ENCODE results near the gene CLSTN2. TPM values are rescaled to one million over a fixed set of nuclear protein-coding genes. Genes with fewer than 3 reads are reported as not detected.

CLSTN2 gene
- total RNA-seq, 1 experiment from 2014 or later = 0.02 TPM

DNA sequence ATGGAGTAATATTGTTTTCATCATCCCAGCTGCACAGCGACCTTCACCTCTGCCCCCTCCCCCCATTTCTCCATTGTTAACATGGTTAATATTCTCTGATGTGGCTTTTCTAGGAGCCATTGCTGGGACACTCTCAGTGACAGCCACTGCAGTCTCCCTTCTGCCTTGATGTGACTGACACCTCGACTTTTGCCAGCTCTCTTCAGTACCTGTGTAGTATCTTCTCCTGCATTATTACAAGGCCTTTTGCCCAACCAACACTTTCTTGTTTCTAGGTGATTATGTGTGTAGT is 179.8 kb downstream of the CLSTN2 start:
- Histone ChIP-seq H3K4me3 (replicated peaks in 1 of 2; ENCODE audit: low read depth in 1 of 2, low read length in 2 of 2) (no peak overlapping the region), H2AFZ (ENCODE audit: low read depth, low read length, poor library complexity, severe bottlenecking) (no peak overlapping the region), H3K9me3 (ENCODE audit: control insufficient read depth in 1 of 2, insufficient read depth in 1 of 2, low read depth in 1 of 2, low read length in 2 of 2) (no peaks in the 10 kb centered on the region), H3K27me3 (ENCODE audit: insufficient read depth, low read length) (peaks cover 82% of the 10 kb centered on the region), H3K79me2 (ENCODE audit: insufficient read depth, low read length) (no peaks in the 10 kb centered on the region), H3K4me2 (ENCODE audit: low read length) (no peak overlapping the region), H3K27ac (ENCODE audit: low read depth, low read length) (no peak overlapping the region), H3K4me1 (ENCODE audit: control insufficient read depth in 1 of 2, insufficient read depth in 2 of 2, low read length in 2 of 2) (no peaks in the 10 kb centered on the region), H3K9ac (ENCODE audit: low read length) (no peak overlapping the region), H3K9me2 (ENCODE audit: insufficient read depth) (no peaks in the 10 kb centered on the region), H3K36me3 (ENCODE audit: control insufficient read depth in 1 of 2, insufficient read depth in 2 of 2, low read length in 2 of 2) (no peaks in the 10 kb centered on the region), H4K20me1 (ENCODE audit: insufficient read depth) (no peaks in the 10 kb centered on the region)
- ATAC-seq (no peak), DNase-seq (ENCODE audit: low read depth, low spot score) (no peak)
- no peak for TF ChIP-seq FOSL1 (IDR thresholded peaks at IDR 0.05; ENCODE audit: low read depth)
- RAD21 ChIA-PET (ENCODE audit: low non-redundant PET in 1 of 2, low total read pairs in 2 of 2, uncharacterized antibody in 2 of 2, unreplicated experiment in 2 of 2) = no interaction called here
- POLR2A ChIA-PET = no interaction called here
- BruUV-seq (replicated peaks) = no TSS peak
- CTCF ChIA-PET = no interaction called here
- intact Hi-C loops (cut with micrococcal nuclease) = no loop called here

GRCh38 chr3:140117096-140117526 is 182.1 kb downstream of the CLSTN2 start:
- TF ChIP-seq POLR2A (IDR thresholded peaks at IDR 0.05; ENCODE audit: borderline replicate concordance, extremely low read depth, insufficient read depth, insufficient read length) (no peak), ELF1 (IDR thresholded peaks at IDR 0.05; ENCODE audit: borderline replicate concordance, low read depth) (no peak), ZNF274 (IDR thresholded peaks at IDR 0.05; ENCODE audit: low read depth, low read length) (no peak), EZH2phosphoT487 (IDR thresholded peaks at IDR 0.05; ENCODE audit: borderline replicate concordance) (no peak), MAX (IDR thresholded peaks at IDR 0.05) (no peak), ATF3 (IDR thresholded peaks at IDR 0.05) (no peak), ZFX (IDR thresholded peaks at IDR 0.05) (no peak), SP1 (IDR thresholded peaks at IDR 0.05; ENCODE audit: low read depth) (no peak), CEBPB (IDR thresholded peaks at IDR 0.05; ENCODE audit: low read depth) (no peak), YY1 (IDR thresholded peaks at IDR 0.05; ENCODE audit: extremely low read depth, insufficient replicate concordance, low read depth, low read length) (no peak), JUND (IDR thresholded peaks at IDR 0.05) (no peak), CBX3 (IDR thresholded peaks at IDR 0.05; ENCODE audit: low read depth) (no peak), SIN3A (IDR thresholded peaks at IDR 0.05; ENCODE audit: low read depth) (no peak), EZH2 (IDR thresholded peaks at IDR 0.05) (no peak), POLR2AphosphoS5 (IDR thresholded peaks at IDR 0.05; ENCODE audit: low read depth, low read length) (no peak), CTCF (IDR thresholded peaks at IDR 0.05 in 2 of 3, conservative IDR thresholded peaks at IDR 0.05 in 1 of 3; ENCODE audit: borderline replicate concordance in 1 of 3, insufficient read depth in 1 of 3, low read depth in 2 of 3, low read length in 2 of 3) (no peak), EGR1 (IDR thresholded peaks at IDR 0.05; ENCODE audit: low read depth) (no peak)
- TF ChIP-seq, protein P1, sequence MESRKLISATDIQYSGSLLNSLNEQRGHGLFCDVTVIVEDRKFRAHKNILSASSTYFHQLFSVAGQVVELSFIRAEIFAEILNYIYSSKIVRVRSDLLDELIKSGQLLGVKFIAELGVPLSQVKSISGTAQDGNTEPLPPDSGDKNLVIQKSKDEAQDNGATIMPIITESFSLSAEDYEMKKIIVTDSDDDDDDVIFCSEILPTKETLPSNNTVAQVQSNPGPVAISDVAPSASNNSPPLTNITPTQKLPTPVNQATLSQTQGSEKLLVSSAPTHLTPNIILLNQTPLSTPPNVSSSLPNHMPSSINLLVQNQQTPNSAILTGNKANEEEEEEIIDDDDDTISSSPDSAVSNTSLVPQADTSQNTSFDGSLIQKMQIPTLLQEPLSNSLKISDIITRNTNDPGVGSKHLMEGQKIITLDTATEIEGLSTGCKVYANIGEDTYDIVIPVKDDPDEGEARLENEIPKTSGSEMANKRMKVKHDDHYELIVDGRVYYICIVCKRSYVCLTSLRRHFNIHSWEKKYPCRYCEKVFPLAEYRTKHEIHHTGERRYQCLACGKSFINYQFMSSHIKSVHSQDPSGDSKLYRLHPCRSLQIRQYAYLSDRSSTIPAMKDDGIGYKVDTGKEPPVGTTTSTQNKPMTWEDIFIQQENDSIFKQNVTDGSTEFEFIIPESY (IDR thresholded peaks at IDR 0.05; ENCODE audit: extremely low read depth, insufficient replicate concordance, low read length) = no peak
- Histone ChIP-seq H3K4me3 (replicated peaks in 1 of 2; ENCODE audit: low read depth in 1 of 2, low read length in 2 of 2) (no peak overlapping the region), H2AFZ (ENCODE audit: low read depth, low read length, poor library complexity, severe bottlenecking) (no peak overlapping the region), H3K4me2 (ENCODE audit: low read length) (no peak overlapping the region), H3K9me2 (ENCODE audit: insufficient read depth) (no peaks in the 10 kb centered on the region), H3K36me3 (ENCODE audit: control insufficient read depth in 1 of 2, insufficient read depth in 2 of 2, low read length in 2 of 2) (no peaks in the 10 kb centered on the region), H3K4me1 (ENCODE audit: control insufficient read depth in 1 of 2, insufficient read depth in 2 of 2, low read length in 2 of 2) (no peaks in the 10 kb centered on the region), H3K79me2 (ENCODE audit: insufficient read depth, low read length) (no peaks in the 10 kb centered on the region), H4K20me1 (ENCODE audit: insufficient read depth) (no peaks in the 10 kb centered on the region), H3K27ac (ENCODE audit: low read depth, low read length) (no peak overlapping the region; the same call in 1 of the 2 replicates), H3K27me3 (ENCODE audit: insufficient read depth, low read length) (peaks cover 86% of the 10 kb centered on the region), H3K9me3 (ENCODE audit: control insufficient read depth in 1 of 2, insufficient read depth in 1 of 2, low read depth in 1 of 2, low read length in 2 of 2) (no peaks in the 10 kb centered on the region), H3K9ac (ENCODE audit: low read length) (no peak overlapping the region)
- RAD21 ChIA-PET (ENCODE audit: low non-redundant PET in 1 of 2, low total read pairs in 2 of 2, uncharacterized antibody in 2 of 2, unreplicated experiment in 2 of 2) = no interaction called here
- ATAC-seq (no peak), DNase-seq (ENCODE audit: low read depth, low spot score) (no peak)
- intact Hi-C loops (cut with micrococcal nuclease) = no loop called here
- CTCF ChIA-PET = no interaction called here
- POLR2A ChIA-PET = no interaction called here
- BruUV-seq (replicated peaks) = no TSS peak

Measured in HCT116 (cell line).